ENCODE measurements around the gene STXBP1.

Gene STXBP1

GRCh38 chr9:127567035-127567729 is 44.9 kb upstream of the STXBP1 start:
- no peak for TF ChIP-seq CTCF (IDR thresholded peaks at IDR 0.05; ENCODE audit: low read depth, low read length, missing control alignments)
- no peak for DNase-seq (ENCODE audit: low read depth)
- no peak overlapping the region for H3K4me3 ChIP-seq (ENCODE audit: low read depth, low read length)

GRCh38 chr9:127567730-127568617 is 44.1 kb upstream of the STXBP1 start:
- peak overlapping the region; percentile 49 for H3K4me3 ChIP-seq (ENCODE audit: low read depth, low read length)
- no peak for TF ChIP-seq CTCF (IDR thresholded peaks at IDR 0.05; ENCODE audit: low read depth, low read length, missing control alignments)

GRCh38 chr9:127568618-127568970 is 43.5 kb upstream of the STXBP1 start:
- peak overlapping the region; percentile 49 for H3K4me3 ChIP-seq (ENCODE audit: low read depth, low read length)
- DNase-seq (ENCODE audit: low read depth): no peak
- no peak for TF ChIP-seq CTCF (IDR thresholded peaks at IDR 0.05; ENCODE audit: low read depth, low read length, missing control alignments)

More at GRCh38 chr9:127567730-127568617, 44.1 kb upstream of the STXBP1 start:
- DNase-seq (ENCODE audit: low read depth): no peak

GRCh38 chr9:127568971-127569885 is 42.8 kb upstream of the STXBP1 start:
- H3K4me3 ChIP-seq (ENCODE audit: low read depth, low read length): peak overlapping the region; percentile 49
- no peak for TF ChIP-seq CTCF (IDR thresholded peaks at IDR 0.05; ENCODE audit: low read depth, low read length, missing control alignments)
- DNase-seq (ENCODE audit: low read depth): peak; percentile 22

- H3K4me3 ChIP-seq (ENCODE audit: low read depth, low read length): peak overlapping the region; percentile 38
- TF ChIP-seq CTCF (IDR thresholded peaks at IDR 0.05; ENCODE audit: low read depth, low read length, missing control alignments): no peak
- DNase-seq (ENCODE audit: low read depth): no peak
Observed at GRCh38 chr9:127569886-127570401, 42.1 kb upstream of the STXBP1 start.

GRCh38 chr9:127570533-127571111 is 41.5 kb upstream of the STXBP1 start:
- H3K4me3 ChIP-seq (ENCODE audit: low read depth, low read length): no peak overlapping the region
- DNase-seq (ENCODE audit: low read depth): no peak
- TF ChIP-seq CTCF (IDR thresholded peaks at IDR 0.05; ENCODE audit: low read depth, low read length, missing control alignments): no peak
